NB4 (cell line): ENCODE results near the gene GJD3.

Experiments used
- CTCF ChIP-seq: IDR thresholded peaks from one replicate; pipeline ENCODE4 v1.5.1; 2012; ENCODE audit warnings: low read depth, low read length
- MAX ChIP-seq: IDR thresholded peaks from 2 replicates; pipeline ENCODE4 v1.6.1; 2011; ENCODE audit warnings: low read depth, low read length
- MYC ChIP-seq: IDR thresholded peaks from 2 replicates; pipeline ENCODE4 v1.6.1; 2011; ENCODE audit warnings: low read depth, low read length
- POLR2A ChIP-seq: IDR thresholded peaks from 2 replicates; pipeline ENCODE4 v1.6.1; 2011; ENCODE audit warnings: mild to moderate bottlenecking; ENCODE audit not compliant: insufficient read length; ENCODE audit errors: extremely low read depth

- TF ChIP-seq MAX (no peak), CTCF (no peak), POLR2A (no peak), MYC (no peak)
Measured at GRCh38 chr17:40349477-40349894, 15.1 kb downstream of the GJD3 start.
